Osteoblast (primary cell): Measurements from ENCODE around the gene SH2D2A. TPM values are rescaled to one million over a fixed set of nuclear protein-coding genes. Genes with fewer than 3 reads are reported as not detected.

Source experiments
- DNase-seq: peaks from one replicate; pipeline ENCODE4 v3.0.0; 2011; ENCODE audit warnings: low spot score, mixed read lengths; ENCODE audit not compliant: insufficient read length; ENCODE audit errors: missing footprints
- H2AFZ ChIP-seq: 2 replicates; pipeline ENCODE4 v1.6.0; 2011; ENCODE audit warnings: mild to moderate bottlenecking, low read length
- H3K27ac ChIP-seq: 2 replicates; pipeline ENCODE4 v1.5.1; 2011; ENCODE audit warnings: mild to moderate bottlenecking, low read depth, low read length, moderate library complexity
- H3K27me3 ChIP-seq: 2 replicates; pipeline ENCODE4 v1.6.0; 2012; ENCODE audit warnings: mild to moderate bottlenecking, control low read depth, inconsistent platforms, low read length, moderate library complexity; ENCODE audit not compliant: insufficient read depth
- H3K36me3 ChIP-seq: 2 replicates; pipeline ENCODE4 v1.5.1; 2011; ENCODE audit warnings: mild to moderate bottlenecking, low read length, control low read depth, moderate library complexity; ENCODE audit not compliant: insufficient read depth
- H3K4me1 ChIP-seq: 2 replicates; pipeline ENCODE4 v1.5.1; 2011; ENCODE audit warnings: mild to moderate bottlenecking, low read length, control low read depth, moderate library complexity; ENCODE audit not compliant: insufficient read depth
- H3K4me2 ChIP-seq: 2 replicates; pipeline ENCODE4 v1.6.0; 2011; ENCODE audit warnings: mild to moderate bottlenecking, low read length; ENCODE audit not compliant: insufficient read depth
- H3K4me3 ChIP-seq: fragments of 200-600 bp; sonication (generic); 3 replicates; pipeline ENCODE4 v1.5.1; 2012; ENCODE audit warnings: mild to moderate bottlenecking, low read length, inconsistent platforms; ENCODE audit not compliant: insufficient read depth
- H3K79me2 ChIP-seq: 2 replicates; pipeline ENCODE4 v1.6.0; 2012; ENCODE audit warnings: mild to moderate bottlenecking, low read length, control low read depth, inconsistent platforms; ENCODE audit not compliant: insufficient read depth
- H3K9me3 ChIP-seq: 2 replicates; pipeline ENCODE4 v1.5.1; 2011; ENCODE audit warnings: low read depth, low read length, control low read depth
- H4K20me1 ChIP-seq: 2 replicates; pipeline ENCODE4 v1.6.0; 2012; ENCODE audit warnings: mild to moderate bottlenecking, low read length, control low read depth; ENCODE audit not compliant: insufficient read depth
- CTCF ChIP-seq: IDR thresholded peaks from 2 replicates; pipeline ENCODE4 v1.5.1; 2011; ENCODE audit warnings: mild to moderate bottlenecking, low read depth, low read length, moderate library complexity; ENCODE audit errors: extremely low read depth
- total RNA-seq: library from RNA; depleted of rRNA; stranded (reverse); fragments of >200 nt; gene quantifications from 2 replicates; pipeline ENCODE4 v1.2.3, GENCODE V29; 2012

The SH2D2A gene
- total RNA-seq, 1 donor, result 0.36 TPM

- peaks cover 41% of the 10 kb centered on the region for H3K27me3 ChIP-seq
- no peaks in the 10 kb centered on the region for H4K20me1 ChIP-seq
- H2AFZ ChIP-seq, result no peak overlapping the region
- no peaks in the 10 kb centered on the region for H3K9me3 ChIP-seq
- H3K4me2 ChIP-seq, result no peak overlapping the region
- no peak for TF ChIP-seq CTCF
- peak; percentile 76 for DNase-seq
- no peaks in the 10 kb centered on the region for H3K79me2 ChIP-seq
- no peaks in the 10 kb centered on the region for H3K4me1 ChIP-seq
- H3K36me3 ChIP-seq, result no peaks in the 10 kb centered on the region
- H3K27ac ChIP-seq, result no peak overlapping the region
- H3K4me3 ChIP-seq, result no peak overlapping the region
Observed at GRCh38 chr1:156842618-156843300, 26.1 kb upstream of the SH2D2A start.

GRCh38 chr1:156841295-156841855 is 24.7 kb upstream of the SH2D2A start:
- H3K4me1 ChIP-seq, result no peaks in the 10 kb centered on the region
- H3K4me3 ChIP-seq, result no peak overlapping the region
- H3K4me2 ChIP-seq, result no peak overlapping the region
- no peaks in the 10 kb centered on the region for H3K36me3 ChIP-seq
- TF ChIP-seq CTCF, result no peak
- no peaks in the 10 kb centered on the region for H4K20me1 ChIP-seq
- peak; percentile 74 for DNase-seq
- H2AFZ ChIP-seq, result no peak overlapping the region
- no peaks in the 10 kb centered on the region for H3K9me3 ChIP-seq
- peaks cover 30% of the 10 kb centered on the region for H3K27me3 ChIP-seq
- H3K27ac ChIP-seq, result no peak overlapping the region
- no peaks in the 10 kb centered on the region for H3K79me2 ChIP-seq

GRCh38 chr1:156840898-156841279 is 24.2 kb upstream of the SH2D2A start:
- no peak for DNase-seq
- Histone ChIP-seq H3K27me3 (peaks cover 25% of the 10 kb centered on the region), H3K4me1 (no peaks in the 10 kb centered on the region), H3K36me3 (no peaks in the 10 kb centered on the region), H3K27ac (no peak overlapping the region), H4K20me1 (no peaks in the 10 kb centered on the region), H3K9me3 (no peaks in the 10 kb centered on the region), H2AFZ (no peak overlapping the region), H3K4me2 (no peak overlapping the region), H3K79me2 (no peaks in the 10 kb centered on the region), H3K4me3 (no peak overlapping the region)
- no peak for TF ChIP-seq CTCF

GRCh38 chr1:156840186-156840897 is 23.7 kb upstream of the SH2D2A start:
- Histone ChIP-seq H3K4me3 (no peak overlapping the region), H3K27ac (no peak overlapping the region), H3K36me3 (no peaks in the 10 kb centered on the region), H4K20me1 (no peaks in the 10 kb centered on the region), H3K4me2 (no peak overlapping the region), H3K79me2 (no peaks in the 10 kb centered on the region), H3K27me3 (peaks cover 24% of the 10 kb centered on the region), H3K9me3 (no peaks in the 10 kb centered on the region), H3K4me1 (no peaks in the 10 kb centered on the region), H2AFZ (no peak overlapping the region)
- DNase-seq, result peak; percentile 69
- TF ChIP-seq CTCF, result no peak
